GM19438 (cell line): ENCODE data around the gene MAGEF1.

Experiments
- ATAC-seq: cut with Tn5 transposase; IDR thresholded peaks from one replicate; pipeline ENCODE4 v1.9.1; 2021; ENCODE audit warnings: low read depth; ENCODE audit not compliant: unreplicated experiment

MAGEF1 gene

DNA sequence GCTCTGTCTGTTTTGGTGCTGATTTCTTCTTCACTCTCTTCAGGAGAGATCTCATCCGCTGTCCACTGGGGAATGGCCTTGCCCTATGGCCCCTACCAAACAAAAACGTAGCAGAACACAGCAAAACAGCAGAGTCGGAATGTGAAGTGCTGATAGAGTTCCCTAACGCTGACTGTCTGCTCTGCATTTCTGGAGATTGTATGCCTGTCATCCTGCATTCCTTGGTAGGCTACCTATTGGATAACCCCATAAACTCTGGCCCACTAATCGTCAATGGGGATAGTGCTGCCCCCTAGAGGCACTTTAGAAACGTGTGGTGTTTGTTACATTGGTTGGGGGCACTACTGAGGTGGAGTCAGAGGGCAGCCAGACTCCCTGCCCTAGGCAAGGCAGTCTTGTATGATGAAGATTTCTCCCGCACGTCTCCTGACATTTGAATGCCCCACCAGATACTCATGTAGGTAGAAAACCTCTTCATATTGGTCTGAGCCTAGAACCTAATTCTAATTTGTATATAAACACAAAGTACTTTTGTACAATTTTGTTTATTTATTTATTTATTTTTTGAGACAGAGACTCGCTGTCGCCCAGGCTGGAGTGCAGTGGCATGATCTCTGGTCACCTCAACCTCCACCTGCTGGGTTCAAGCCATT lies 15.6 kb upstream of the MAGEF1 start:
- ATAC-seq, result no peak

DNA sequence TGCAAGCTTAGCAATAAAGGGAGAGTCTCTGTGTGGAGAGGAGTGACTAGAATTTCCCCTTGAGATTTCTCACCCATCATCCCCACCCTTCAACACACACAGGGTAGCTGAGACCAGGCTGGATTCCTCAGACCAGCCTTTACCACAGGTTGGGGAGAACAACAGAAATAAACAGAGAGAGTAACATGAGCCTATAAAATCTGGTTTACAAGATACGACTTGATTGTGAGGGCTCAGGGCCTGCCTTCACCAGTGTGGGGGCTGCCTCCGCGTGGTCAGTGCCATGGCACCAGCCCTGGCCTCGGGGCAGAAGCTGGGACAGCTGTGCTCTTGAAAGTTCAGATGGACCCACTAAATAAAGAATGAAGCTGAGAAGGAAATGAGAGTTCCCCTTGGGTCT lies 14.6 kb upstream of the MAGEF1 start:
- ATAC-seq, result no peak

DNA sequence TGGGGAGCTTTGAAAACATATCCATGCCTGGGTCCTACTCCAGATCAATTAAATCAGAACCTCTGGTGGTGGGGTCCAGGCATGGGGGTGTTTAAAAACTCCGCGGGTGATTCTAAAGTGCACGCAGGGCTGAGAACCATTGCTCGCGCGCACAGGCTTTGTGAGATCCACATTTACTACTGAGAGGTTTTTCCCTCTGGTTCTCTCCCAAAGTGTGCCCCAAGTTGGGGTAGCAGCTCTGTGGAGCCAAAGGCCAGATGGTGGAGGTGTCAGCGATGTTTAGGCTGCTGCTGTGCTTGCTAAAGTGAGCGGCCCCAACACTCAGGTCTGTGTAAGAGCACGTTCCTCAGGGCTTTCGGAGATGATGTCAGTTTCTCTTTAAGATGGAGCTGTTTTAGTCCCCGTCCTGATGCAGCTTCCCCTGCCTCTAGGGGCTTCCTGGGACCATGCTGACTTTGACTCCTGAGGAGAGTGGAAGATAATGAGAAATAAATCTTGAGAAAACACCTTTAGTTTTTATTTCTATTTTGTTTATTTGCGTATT lies 13.4 kb upstream of the MAGEF1 start:
- no peak for ATAC-seq

DNA sequence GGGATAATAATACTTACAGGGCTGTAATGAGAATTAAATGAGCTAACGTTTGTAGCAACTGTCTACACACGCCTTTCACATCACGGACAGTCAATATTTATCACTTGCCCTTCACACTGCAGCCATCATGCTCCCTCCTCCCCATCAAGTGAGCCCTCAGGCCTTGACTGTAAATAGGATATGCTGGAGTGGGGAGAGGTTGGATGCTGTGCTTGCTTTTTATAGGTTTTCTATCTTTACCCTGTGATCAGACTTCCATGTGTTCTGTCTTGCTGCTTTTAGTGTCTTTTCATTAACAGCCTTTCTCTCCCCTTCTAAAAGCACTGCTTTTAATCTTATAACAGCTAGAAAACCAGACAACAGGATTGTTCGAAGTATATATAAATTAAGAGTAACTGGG lies 12.8 kb upstream of the MAGEF1 start:
- ATAC-seq, result no peak

DNA sequence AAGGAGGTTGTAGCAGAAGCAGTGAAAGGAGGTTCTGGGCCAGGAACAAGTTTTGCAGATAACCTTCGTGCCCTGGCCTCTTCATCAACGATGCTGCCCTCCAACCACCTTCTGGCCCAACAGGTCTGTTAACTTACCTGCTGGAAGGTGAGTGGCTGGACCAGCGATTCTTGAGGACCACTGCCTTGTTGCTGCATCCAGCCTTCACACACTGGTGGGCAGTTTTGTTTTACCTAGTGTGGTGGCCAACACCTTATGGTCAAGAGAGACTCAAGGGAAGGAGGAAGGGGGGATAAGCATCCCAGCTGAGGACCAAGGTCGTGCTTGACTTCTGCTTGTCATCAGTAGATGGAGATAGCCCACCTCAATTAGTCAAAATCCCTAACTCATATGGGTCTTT lies 7.8 kb upstream of the MAGEF1 start:
- ATAC-seq, result no peak

DNA sequence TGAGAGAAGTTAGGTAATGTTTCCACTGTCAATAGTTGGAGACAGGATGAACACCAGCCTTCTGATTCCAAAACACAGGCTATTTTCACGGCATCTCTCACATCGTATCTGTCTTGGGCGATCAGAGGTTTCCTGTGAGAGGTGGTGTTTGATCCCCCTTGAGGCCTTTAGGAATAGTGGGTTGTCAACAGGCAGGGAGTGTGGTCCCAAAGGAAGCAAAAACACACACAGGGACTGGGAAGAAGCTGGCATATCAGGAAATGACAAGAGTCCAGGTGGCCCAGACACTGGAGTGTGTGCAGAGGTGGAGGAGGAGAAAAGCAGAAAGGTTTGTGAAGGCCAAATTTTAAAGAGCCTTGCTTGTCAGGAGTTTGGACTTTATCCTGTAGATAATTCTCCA lies 6.6 kb upstream of the MAGEF1 start:
- ATAC-seq, result no peak

DNA sequence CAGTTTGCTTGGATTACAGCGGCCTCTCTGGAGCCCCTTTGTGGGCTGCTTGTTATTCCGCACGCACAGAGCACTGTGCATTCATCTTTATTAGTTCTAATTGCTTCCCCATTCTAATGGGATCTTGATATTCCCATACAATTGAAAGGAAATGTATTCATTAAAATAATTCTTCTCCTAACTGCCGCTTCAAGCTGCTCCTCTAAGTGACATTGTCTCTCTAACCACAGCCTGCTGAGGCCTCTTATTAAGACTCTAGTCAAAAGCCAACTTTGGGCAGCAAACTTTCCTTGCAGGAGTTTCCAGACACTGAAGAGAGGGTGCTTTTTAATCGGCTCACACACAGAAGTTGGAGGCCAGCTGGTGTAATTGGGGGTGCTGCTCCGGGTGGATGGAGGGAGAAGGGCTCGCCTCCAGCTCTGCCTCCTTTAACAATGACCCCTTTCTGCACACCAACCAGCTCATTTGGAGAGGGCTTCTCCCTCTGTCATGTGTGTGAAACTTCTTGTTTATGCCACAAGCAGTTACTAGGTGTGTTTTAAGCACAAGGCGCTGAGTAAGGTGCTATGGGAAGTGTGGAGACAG lies 5.6 kb upstream of the MAGEF1 start:
- no peak for ATAC-seq

DNA sequence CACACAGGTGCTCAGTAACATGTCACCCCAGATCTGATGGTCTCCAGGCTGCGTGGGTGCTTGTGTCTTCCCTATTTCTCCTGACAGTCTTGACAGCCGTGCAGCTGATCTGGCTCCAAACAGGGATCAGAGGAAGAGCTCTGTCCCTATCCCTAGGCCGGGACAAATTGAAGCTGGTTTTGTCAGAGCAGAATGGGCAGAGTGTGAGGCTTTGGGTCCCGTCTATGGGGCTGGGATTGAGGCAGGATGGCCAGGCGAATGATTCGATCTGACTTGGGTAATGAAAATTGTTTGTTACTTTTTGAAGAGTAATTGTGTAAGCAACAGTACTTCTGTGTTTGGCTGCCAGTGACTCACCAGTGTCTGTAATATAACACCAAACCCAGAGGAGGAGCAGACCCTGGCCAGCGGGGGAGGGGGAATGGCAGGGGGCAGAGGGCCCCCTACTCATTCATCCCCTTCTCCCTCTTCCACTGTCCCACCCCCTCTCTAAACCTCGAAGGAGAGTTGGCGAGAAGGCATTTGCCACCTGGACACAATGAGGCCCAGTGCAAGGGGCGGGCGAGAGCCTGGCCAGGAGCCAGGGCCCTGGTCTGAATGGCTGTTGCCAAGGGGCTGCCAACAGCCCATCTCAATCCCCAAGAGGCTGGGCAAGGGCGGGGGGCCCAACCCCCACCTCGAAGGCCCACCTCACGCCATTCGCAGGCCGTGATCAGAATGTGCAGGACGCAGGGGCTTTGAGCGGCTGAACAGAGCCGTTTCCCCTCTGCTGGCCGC lies 4.9 kb upstream of the MAGEF1 start:
- ATAC-seq, result no peak

DNA sequence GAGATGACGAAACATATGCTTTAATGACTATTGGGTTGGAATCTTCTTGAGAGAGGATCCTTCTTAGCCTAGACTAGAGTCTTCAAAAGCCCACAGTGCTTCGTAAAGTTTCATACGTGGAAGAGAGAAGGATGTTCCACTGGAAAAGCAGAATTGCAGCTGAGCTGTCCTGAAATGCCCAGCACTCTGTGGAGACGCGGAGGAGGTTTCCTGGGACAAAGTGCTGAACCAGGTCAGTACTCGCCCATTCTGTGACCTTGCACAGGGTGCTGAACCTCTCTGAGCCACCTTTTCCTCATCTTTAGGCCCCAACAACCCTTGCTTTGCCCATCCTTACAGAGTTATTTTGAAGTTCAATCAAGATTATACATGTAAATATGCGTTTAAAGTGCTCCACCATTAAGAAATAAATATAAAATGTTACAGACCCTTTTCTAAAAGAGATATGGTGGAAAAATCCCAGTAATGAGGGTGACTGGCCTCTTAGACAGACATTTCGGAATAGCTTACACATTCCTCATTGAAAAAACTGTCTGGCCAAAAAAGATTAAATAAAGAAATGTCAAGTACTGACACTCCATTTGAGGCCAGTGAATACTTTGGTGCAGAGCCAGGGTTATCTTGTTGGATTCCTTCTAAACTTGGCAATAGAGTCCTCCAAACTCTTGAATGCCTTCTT lies 4.2 kb upstream of the MAGEF1 start:
- no peak for ATAC-seq

DNA sequence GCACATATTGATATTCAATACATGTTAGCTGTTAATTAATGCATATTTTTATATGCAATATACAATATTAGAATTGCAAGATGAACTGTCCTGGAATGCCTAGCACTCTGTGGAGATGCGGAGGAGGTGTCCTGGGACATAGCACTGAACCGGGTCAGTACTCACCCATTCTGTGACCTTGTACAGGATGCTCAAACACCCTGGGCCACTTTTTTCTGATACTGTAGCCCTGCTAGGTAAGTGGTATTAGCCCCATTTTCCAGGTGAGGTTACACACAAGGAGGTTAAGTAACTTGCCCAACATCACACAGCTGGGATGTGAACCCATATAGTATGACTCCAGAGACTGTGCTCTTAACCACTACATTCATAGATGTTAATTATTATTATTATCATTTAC lies 1.7 kb upstream of the MAGEF1 start:
- no peak for ATAC-seq

DNA sequence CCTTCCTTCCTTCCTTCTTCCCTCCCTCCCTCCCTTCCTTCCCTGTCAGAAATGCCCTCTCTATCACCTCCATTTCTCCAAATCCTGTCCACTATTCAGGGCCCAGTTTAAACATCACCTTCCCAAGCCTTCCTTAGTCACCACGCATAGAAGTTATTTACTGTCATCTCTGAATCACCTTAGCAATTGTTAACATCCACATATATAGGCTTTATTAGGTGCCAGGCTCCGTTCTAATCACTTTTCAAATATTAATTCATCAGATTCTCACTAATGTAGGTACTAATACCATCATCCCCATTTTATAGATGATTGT lies 1.1 kb upstream of the MAGEF1 start:
- no peak for ATAC-seq

DNA sequence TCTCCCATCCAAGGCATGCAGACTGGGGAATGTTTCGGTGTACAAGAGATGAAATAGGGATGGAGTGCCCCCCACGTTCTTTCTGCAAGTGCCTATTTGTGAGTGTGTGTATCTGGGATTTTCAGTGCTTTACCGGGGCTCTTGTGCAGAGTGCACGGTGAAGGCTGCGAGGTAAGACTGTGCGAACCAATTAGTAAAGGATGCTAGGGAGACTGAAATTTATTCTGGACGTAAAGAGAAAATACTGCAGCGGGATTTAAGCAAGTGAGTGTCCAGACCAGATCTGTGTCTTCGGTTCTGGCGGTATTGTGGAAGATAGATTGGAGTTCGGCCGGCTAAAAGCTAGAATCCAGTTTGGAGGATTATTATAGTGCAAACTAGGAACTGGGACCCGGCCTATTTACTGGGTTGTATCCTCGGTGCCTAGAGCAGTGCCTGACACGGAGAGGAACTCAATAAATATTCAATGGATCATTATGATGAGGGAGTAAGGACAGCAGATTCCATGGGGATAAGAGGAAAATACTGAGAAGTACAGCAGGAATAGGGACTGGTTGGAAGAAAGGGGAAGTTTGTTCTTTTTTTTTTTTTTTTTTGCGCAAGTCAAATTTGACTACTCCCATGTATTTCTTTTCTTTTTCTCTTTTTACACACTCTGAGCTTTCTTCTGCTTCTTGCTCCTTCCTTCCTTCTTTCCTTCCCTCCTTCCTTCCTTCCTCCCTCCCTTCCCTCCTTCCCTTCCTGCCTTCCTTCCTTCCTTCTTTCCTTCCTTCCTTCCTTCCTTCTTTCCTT lies 580 bp upstream of the MAGEF1 start:
- peak; percentile 16 for ATAC-seq

DNA sequence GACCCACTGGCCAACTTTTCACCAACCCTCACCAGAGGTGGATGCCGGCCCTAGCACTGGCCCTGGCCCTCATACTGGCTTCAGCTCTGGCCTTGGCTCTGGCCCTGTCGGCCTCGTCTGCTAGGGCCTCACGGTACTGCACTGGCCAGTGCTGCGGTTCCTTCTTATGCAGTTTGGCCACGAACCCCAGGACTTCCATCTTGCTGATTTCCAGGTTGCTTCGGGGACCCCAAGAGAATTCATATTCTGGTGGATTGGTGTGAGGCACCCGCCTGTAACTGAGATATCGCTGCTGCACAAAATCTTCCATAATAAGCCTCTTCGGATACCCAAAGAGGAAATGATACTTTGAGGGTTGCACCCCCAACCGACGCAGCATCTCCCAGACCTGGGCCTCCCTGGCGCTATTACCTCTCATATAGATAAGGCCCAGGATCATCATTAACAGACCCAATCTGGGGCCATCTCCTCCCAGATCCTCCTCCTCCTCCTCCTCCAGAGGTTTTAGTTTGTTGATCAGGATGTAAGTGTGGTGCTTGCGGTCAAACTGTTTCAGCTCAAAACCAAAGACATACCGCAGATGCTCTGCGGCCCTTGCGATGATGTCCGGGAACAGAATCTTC lies 883 bp downstream of the MAGEF1 start:
- ATAC-seq, result peak; percentile 54

DNA sequence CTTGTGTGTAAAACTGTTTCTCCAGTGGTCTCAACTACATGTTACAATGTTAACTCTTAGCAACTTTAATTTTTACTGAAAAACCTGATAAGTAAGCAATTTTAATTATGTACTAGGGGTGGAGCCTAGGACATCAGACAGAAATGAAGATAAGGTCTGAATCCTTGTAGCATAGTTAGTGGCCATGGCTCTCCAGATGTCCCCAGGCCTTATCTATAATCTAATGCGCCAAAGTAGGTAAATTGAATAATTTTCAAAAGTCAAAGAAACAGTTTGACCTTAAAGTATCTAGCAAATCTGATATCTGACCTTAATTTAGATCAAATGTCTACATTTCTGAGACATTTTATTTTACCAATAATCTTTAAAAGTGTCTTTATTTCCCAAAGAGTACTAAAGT lies 8.2 kb downstream of the MAGEF1 start:
- ATAC-seq, result no peak

DNA sequence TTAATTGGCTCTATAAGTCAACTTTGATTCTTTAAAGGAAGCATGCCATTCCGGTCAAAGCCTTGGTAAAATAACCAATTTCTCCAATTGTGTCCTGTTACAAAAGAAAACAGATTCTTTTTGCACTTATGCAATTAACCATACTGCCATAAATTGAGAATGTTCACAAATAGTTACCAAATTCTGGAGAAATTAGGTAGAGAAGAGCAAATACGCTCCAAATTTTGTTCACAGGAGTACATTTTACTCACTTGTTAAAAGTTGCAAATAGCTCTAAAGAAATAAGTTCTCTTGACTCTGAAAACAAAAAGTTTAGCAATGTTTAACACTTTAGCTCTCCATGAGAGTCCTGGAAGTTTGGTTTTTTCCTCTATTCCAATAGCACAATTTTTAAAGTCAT lies 11.1 kb downstream of the MAGEF1 start:
- no peak for ATAC-seq

DNA sequence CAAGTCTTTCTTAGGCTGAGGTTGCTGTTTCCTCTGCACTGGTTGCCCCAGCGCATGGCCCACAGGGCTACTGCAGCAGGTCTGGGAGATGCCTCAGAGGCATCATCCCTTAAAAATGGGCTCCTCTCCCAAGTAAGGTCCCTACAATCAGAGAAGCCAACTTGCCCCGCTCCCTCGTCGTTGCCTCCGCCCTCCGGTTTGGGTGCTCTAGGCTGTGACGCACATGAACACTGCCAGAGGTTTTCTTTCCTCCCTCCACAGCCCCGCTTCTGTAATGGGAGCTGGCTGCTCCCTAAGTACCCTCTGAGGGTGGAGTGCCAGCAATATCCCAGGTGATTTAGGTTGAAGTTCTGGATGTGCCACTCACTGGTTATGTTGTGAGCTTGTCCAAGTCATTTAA lies 14.0 kb downstream of the MAGEF1 start:
- ATAC-seq, result no peak

DNA sequence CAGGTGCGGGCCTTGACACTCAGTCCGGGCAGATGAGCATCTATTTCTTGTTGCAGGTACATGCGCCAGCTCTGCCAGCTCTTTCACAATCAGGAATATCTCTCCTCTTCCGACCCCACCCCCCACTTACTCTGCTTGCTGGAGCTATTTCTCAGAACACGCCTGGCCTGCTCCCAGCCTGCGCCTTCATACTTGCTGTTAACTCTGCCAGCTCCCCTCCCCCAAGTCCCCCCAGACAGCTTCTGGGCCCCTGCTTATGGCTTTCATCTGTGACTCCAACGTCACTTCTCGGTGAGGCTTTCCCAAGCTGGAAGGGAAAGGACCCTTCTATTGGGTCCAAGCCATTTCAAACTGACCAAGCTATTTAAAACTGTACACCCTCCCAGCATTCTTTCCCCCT lies 15.2 kb downstream of the MAGEF1 start:
- no peak for ATAC-seq

DNA sequence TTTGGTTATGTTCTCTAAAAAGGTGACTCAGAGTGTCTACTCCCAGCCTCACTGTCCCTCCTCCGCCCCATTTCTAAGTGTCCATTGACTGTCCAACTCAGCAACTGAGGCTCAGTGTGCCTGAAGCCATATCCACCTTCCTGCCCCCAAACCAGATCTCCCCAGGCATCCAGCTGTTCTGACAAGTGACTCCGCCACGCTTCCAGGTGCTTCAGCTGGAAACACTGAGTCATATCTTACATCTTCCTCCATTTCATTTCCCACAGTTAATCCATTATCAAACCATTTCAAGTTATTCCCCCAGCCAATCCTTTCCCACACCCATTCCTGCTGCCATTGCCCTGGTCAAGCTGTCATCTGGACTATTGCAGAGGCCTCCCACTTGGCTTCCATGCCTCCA lies 17.1 kb downstream of the MAGEF1 start:
- ATAC-seq, result no peak

DNA sequence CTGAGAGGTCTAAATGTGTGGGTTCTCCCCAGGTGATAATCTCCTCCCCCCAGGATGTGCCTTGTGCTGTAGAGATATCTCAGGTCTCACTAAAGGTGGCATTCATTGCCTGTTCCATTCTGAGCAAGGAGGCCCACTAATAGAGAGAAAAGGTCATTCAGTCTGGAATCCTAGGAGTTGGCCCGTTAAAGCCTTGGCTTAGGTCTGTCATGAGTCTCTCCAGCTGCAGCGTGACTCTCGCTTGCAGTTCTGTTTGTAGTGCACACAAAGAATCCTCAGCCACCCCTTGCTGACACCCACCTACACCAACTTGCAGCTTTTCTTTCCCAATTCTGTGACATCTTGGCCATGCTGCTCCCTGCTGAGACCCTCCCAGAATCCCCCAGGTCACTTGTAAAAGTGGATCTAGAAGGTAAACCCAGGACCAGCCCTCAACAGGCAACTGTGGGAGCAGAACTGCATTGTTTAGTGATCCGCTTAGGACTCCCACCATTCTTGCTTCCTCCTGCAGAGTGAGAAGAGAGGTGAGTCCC lies 17.7 kb downstream of the MAGEF1 start:
- no peak for ATAC-seq
